NB4 (cell line): ENCODE data around the gene RAP1GAP2.

Source experiments
- MAX ChIP-seq: IDR thresholded peaks from 2 replicates; pipeline ENCODE4 v1.6.1; 2011; ENCODE audit warnings: low read depth, low read length
- POLR2A ChIP-seq: IDR thresholded peaks from 2 replicates; pipeline ENCODE4 v1.6.1; 2011; ENCODE audit warnings: mild to moderate bottlenecking; ENCODE audit not compliant: insufficient read length; ENCODE audit errors: extremely low read depth
- TF ChIP-seq, protein P1 (sequence below): IDR thresholded peaks from one replicate; pipeline ENCODE4 v1.5.1; 2012; ENCODE audit warnings: low read depth, low read length

DNA sequence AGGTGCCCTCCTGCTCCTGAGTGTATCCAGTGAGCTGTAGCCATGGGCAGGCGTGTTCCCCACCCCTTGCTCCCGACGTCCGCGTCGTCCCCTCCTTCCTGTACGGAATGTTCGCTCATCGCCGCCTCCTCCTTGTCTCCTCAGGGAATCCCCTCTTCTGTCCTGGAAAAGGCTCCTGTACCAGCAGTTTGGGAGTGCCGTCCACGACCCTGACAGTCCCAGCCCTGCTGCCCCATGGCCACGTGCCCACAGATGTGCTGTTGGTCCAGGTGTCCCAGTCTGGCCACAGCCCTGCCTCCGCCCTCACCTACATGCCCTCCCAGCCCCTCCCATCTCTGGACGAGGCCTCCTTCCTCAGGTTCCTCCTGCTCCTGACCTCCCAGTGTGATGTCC, 237.0 kb downstream of the RAP1GAP2 start:
- TF ChIP-seq, protein P1, sequence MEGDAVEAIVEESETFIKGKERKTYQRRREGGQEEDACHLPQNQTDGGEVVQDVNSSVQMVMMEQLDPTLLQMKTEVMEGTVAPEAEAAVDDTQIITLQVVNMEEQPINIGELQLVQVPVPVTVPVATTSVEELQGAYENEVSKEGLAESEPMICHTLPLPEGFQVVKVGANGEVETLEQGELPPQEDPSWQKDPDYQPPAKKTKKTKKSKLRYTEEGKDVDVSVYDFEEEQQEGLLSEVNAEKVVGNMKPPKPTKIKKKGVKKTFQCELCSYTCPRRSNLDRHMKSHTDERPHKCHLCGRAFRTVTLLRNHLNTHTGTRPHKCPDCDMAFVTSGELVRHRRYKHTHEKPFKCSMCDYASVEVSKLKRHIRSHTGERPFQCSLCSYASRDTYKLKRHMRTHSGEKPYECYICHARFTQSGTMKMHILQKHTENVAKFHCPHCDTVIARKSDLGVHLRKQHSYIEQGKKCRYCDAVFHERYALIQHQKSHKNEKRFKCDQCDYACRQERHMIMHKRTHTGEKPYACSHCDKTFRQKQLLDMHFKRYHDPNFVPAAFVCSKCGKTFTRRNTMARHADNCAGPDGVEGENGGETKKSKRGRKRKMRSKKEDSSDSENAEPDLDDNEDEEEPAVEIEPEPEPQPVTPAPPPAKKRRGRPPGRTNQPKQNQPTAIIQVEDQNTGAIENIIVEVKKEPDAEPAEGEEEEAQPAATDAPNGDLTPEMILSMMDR, result no peak
- TF ChIP-seq POLR2A (no peak), MAX (no peak)
